MCF 10A (cell line): ENCODE measurements around the gene SLC5A10. TPM values are rescaled to one million over a fixed set of nuclear protein-coding genes. Genes with fewer than 3 reads are reported as not detected.
"Not testable (repeated sequence)": the region's sequence is repeated elsewhere in the genome, so short reads cannot be mapped to it uniquely, and the experiment has no call there.

Experiments used
- BruUV-seq: library from RNA; stranded (reverse); fragments of 400-500 nt; replicated peaks from 2 replicates; lab custom pipeline; 2021; lab: Mats Ljungman, UMichigan
- CTCF ChIA-PET: fragments of 300-600 bp; sonication (Branson Sonifier 250); formaldehyde crosslinking; extraction: SDS; loops from one replicate; lab custom pipeline; 2021; ENCODE audit warnings: antibody characterized with exemption, inconsistent platforms; lab: Yijun Ruan, JAX
- POLR2A ChIA-PET: fragments of 300-600, 350-650 bp; sonication (Branson Sonifier 250); formaldehyde crosslinking; extraction: SDS; loops from one replicate; lab custom pipeline; 2020; ENCODE audit warnings: antibody characterized with exemption, inconsistent platforms; lab: Yijun Ruan, JAX
- DNase-seq: peaks from one replicate; pipeline ENCODE4 v3.0.0-alpha.2; 2018; ENCODE audit not compliant: unreplicated experiment
- H3K27ac Mint-ChIP-seq: one replicate; pipeline ENCODE4 v1.8.0; 2022; ENCODE audit warnings: mild to moderate bottlenecking, low read depth, mixed read lengths; ENCODE audit not compliant: unreplicated experiment
- H3K27me3 Mint-ChIP-seq: one replicate; pipeline ENCODE4 v1.8.0; 2022; ENCODE audit warnings: mixed read lengths; ENCODE audit not compliant: insufficient read depth, unreplicated experiment
- H3K36me3 Mint-ChIP-seq: one replicate; pipeline ENCODE4 v1.8.0; 2022; ENCODE audit warnings: mild to moderate bottlenecking, moderate library complexity, mixed read lengths; ENCODE audit not compliant: insufficient read depth, unreplicated experiment
- H3K4me1 Mint-ChIP-seq: one replicate; pipeline ENCODE4 v1.8.0; 2022; ENCODE audit warnings: mixed read lengths; ENCODE audit not compliant: insufficient read depth, unreplicated experiment
- H3K4me3 Mint-ChIP-seq: one replicate; pipeline ENCODE4 v1.8.0; 2022; ENCODE audit warnings: mild to moderate bottlenecking, moderate library complexity, mixed read lengths; ENCODE audit not compliant: unreplicated experiment
- H3K9me3 Mint-ChIP-seq: one replicate; pipeline ENCODE4 v1.8.0; 2022; ENCODE audit warnings: mixed read lengths; ENCODE audit not compliant: unreplicated experiment
- intact Hi-C: fragments of 100-400 bp; cut with micrococcal nuclease; formaldehyde crosslinking; loops from 2 replicates; pipeline ENCODE4 v1.14.1; 2022
- total RNA-seq: library from RNA; stranded (reverse); gene quantifications from 2 replicates; pipeline ENCODE4 v1.2.3, GENCODE V29; 2022
- TF ChIP-seq, protein P1 (sequence below): fragments of 200-600 bp; IDR thresholded peaks from one replicate; pipeline ENCODE4 v1.8.0; 2022; ENCODE audit warnings: antibody characterized with exemption, mild to moderate bottlenecking; ENCODE audit not compliant: unreplicated experiment

Gene SLC5A10
- total RNA-seq, 1 experiment from 2014 or later = 0.16 TPM

DNA sequence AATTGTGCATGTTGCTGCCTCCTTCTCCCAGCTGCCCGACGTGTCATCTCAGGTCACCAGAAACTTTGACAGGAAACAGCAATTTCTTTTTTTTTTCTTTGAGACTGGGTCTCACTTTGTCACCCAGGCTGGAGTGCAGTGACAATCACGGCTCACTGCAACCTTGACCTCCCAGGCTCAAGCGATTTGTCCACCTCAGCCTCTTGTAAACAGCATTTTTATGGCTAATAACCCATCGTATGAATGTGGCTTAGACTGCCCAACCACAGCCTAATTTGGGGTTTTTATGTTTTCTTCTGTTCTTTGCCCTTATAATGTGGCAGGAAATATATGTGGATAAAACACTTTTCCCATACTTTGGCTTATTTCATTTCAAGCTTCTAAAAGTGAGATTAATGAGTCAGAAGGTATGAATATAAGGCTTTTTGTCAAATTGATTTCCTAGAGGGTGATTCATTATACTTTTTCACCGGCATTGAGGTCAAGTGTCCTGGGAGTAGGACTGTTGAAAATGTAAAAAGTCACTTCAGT lies 31.0 kb upstream of the SLC5A10 start:
- Mint-ChIP-seq H3K27ac (no peak overlapping the region), H3K4me1 (no peaks in the 10 kb centered on the region), H3K27me3 (no peaks in the 10 kb centered on the region), H3K4me3 (no peak overlapping the region), H3K36me3 (peaks cover 44% of the 10 kb centered on the region), H3K9me3 (no peaks in the 10 kb centered on the region)
- ChIA-PET POLR2A (no interaction called here), CTCF (no interaction called here)
- intact Hi-C loops = no loop called here
- DNase-seq = no peak
- TF ChIP-seq, protein P1, sequence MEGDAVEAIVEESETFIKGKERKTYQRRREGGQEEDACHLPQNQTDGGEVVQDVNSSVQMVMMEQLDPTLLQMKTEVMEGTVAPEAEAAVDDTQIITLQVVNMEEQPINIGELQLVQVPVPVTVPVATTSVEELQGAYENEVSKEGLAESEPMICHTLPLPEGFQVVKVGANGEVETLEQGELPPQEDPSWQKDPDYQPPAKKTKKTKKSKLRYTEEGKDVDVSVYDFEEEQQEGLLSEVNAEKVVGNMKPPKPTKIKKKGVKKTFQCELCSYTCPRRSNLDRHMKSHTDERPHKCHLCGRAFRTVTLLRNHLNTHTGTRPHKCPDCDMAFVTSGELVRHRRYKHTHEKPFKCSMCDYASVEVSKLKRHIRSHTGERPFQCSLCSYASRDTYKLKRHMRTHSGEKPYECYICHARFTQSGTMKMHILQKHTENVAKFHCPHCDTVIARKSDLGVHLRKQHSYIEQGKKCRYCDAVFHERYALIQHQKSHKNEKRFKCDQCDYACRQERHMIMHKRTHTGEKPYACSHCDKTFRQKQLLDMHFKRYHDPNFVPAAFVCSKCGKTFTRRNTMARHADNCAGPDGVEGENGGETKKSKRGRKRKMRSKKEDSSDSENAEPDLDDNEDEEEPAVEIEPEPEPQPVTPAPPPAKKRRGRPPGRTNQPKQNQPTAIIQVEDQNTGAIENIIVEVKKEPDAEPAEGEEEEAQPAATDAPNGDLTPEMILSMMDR = no peak
- no TSS peak for BruUV-seq

DNA sequence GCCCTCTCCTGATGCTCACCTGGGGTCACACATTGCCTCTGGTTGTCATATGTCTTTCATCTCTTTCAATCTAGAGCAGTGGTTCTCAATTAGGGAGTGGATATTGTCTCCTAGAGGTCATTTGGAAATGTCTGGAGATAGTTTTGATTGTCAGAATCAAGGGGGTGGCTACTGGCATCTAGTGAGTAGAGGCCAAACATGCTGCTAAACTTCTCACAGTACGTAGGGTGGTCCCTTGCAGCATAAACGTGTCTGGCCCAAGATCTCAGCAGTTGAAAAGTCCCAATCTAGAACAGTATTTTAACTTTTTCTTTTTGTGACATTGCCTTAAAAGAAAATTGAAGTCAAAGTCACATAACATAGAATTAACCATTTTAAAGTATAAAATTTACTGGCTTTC lies 30.5 kb upstream of the SLC5A10 start:
- H3K4me3 Mint-ChIP-seq = no peak overlapping the region
- H3K27ac Mint-ChIP-seq = no peak overlapping the region
- ChIA-PET CTCF (no interaction called here), POLR2A (no interaction called here)
- H3K27me3 Mint-ChIP-seq = no peaks in the 10 kb centered on the region
- intact Hi-C loops = no loop called here
- H3K36me3 Mint-ChIP-seq = peaks cover 41% of the 10 kb centered on the region
- no peak for DNase-seq
- H3K4me1 Mint-ChIP-seq = no peaks in the 10 kb centered on the region
- TF ChIP-seq, protein P1 = no peak
- BruUV-seq = no TSS peak
- H3K9me3 Mint-ChIP-seq = no peaks in the 10 kb centered on the region

DNA sequence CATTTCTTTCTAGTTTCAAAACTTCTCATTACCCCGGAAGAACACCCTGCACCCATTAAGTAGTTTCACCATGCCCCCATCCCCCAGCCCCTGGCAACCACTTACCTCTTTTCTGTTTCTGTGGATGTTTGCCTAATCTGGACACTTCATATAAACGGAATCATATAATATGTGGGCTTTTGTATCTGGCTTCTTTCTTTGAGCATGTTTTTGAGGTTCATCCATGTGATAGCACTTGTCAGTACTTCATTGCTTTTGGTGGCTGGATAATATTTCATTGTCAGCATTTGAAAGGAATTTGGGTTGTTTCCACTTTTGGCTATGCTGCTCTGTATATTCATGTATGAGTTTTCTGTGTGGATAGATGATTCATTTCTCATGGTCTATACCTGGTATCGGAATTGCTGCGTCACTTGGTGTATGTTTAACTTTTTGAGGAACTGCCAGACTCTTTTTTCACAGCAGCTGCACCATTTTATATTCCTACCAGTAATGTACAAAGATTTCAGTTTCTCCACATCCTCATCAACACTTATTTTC lies 30.0 kb upstream of the SLC5A10 start:
- CTCF ChIA-PET = no interaction called here

DNA sequence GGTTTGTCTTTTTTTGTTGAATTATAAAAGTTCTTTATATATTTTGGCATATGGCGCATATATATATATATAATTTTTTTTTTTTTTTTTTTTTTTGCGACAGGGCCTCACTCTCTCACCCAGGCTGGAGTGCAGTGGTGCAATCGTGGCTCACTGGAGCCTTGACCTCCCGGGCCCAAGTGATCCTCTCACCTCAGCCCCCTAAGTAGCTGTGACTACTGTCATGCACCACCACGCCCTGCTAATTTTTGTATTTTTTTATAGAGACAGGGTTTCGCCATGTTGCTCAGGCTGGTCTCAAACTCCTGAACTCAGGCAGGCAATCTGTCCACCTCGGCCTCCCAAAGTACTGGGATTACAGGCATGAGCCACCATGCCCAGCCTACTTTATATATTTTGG lies 29.4 kb upstream of the SLC5A10 start:
- H3K4me3 Mint-ChIP-seq, H3K27ac Mint-ChIP-seq, intact Hi-C loops, BruUV-seq, H3K4me1 Mint-ChIP-seq, DNase-seq, CTCF ChIA-PET, H3K9me3 Mint-ChIP-seq, POLR2A ChIA-PET, H3K27me3 Mint-ChIP-seq: not testable (repeated sequence)
- peaks cover 36% of the 10 kb centered on the region for H3K36me3 Mint-ChIP-seq

More for the DNA sequence above, 30.0 kb upstream of the SLC5A10 start:
- H3K27ac Mint-ChIP-seq = no peak overlapping the region
- peaks cover 36% of the 10 kb centered on the region for H3K36me3 Mint-ChIP-seq
- POLR2A ChIA-PET = no interaction called here
- H3K4me3 Mint-ChIP-seq = no peak overlapping the region
- intact Hi-C loops = no loop called here
- DNase-seq = no peak
- no peaks in the 10 kb centered on the region for H3K9me3 Mint-ChIP-seq
- BruUV-seq = no TSS peak
- no peaks in the 10 kb centered on the region for H3K27me3 Mint-ChIP-seq
- TF ChIP-seq, protein P1 = no peak
- H3K4me1 Mint-ChIP-seq = no peaks in the 10 kb centered on the region
